Transverse colon (tissue), 3 donors: ENCODE results near the gene PITPNC1.

ENCODE experiments used
- POLR2A ChIP-seq: fragments of 450-650 bp; IDR thresholded peaks from one replicate; pipeline ENCODE4 v1.6.1; 2016; ENCODE audit warnings: antibody characterized with exemption, mild to moderate bottlenecking, moderate library complexity
- TF ChIP-seq, protein P1 (sequence below), 5 experiments: fragments of 200-600 bp in 3 of 5; fragments of 450-650 bp in 2 of 5; sonication (generic) in 3 of 5; IDR thresholded peaks; 1 replicate in 2 of 5; 2 replicates in 3 of 5; pipeline ENCODE4 v1.5.1; 2016 to 2017; ENCODE audit warnings: antibody characterized with exemption in 5 of 5, inconsistent platforms in 3 of 5, mild to moderate bottlenecking in 2 of 5, moderate library complexity in 1 of 5

DNA sequence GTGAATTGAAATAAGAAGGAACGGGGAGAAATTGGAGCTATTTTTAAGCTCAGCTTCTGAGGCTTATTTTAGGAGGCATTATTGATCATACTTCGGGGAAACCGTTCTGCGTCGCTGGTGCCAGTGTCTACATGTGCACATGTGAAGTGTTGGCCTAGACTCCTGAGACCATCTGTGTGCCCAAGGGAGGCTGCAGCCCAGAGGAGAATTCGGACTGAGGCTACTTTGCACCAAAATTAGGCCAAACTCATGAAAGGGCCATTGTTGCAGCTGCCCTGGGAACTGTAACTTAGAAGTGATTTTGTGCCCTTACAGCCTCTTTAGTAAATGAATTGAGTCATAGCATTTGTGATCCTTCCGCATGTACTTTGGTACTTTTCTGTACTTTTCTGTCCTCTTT lies 238.7 kb downstream of the PITPNC1 start:
- TF ChIP-seq POLR2A: no peak
- TF ChIP-seq, protein P1, sequence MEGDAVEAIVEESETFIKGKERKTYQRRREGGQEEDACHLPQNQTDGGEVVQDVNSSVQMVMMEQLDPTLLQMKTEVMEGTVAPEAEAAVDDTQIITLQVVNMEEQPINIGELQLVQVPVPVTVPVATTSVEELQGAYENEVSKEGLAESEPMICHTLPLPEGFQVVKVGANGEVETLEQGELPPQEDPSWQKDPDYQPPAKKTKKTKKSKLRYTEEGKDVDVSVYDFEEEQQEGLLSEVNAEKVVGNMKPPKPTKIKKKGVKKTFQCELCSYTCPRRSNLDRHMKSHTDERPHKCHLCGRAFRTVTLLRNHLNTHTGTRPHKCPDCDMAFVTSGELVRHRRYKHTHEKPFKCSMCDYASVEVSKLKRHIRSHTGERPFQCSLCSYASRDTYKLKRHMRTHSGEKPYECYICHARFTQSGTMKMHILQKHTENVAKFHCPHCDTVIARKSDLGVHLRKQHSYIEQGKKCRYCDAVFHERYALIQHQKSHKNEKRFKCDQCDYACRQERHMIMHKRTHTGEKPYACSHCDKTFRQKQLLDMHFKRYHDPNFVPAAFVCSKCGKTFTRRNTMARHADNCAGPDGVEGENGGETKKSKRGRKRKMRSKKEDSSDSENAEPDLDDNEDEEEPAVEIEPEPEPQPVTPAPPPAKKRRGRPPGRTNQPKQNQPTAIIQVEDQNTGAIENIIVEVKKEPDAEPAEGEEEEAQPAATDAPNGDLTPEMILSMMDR (IDR thresholded peaks at IDR 0.05): no peak
